ENCODE data around the gene CDC37. TPM values are rescaled to one million over a fixed set of nuclear protein-coding genes. Genes with fewer than 3 reads are reported as not detected.

CDC37 gene
- total RNA-seq, 4 donors from 2014 or later, result 133 to 189 (median 163) TPM

DNA sequence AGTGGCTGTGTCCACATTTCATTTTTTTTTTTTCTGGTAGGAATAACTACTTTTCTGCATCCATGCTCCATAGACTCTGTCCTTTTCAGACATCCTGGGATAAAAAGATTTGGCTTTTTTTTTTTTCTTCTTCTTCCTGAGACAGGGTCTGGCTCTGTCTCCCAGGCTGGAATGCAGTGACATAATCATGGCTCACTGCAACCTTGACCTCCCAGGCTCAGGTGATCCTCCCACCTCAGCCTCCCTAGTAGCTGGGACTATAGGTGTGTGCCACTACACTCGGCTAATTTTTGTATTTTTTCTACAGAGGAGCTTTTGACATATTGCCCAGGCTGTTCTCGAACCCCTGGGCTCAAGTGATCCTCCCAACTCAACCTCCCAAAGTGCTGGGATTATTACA is 59.8 kb downstream of the CDC37 start:
- Histone ChIP-seq H3K27ac (no peak overlapping the region), H3K4me3 (no peak overlapping the region), H3K4me1 (no peaks in the 10 kb centered on the region), H3K36me3 (no peaks in the 10 kb centered on the region), H3K27me3 (no peaks in the 10 kb centered on the region), H3K9me3 (no peaks in the 10 kb centered on the region)
- no peak for TF ChIP-seq POLR2A (IDR thresholded peaks at IDR 0.05)
- TF ChIP-seq, protein P1, sequence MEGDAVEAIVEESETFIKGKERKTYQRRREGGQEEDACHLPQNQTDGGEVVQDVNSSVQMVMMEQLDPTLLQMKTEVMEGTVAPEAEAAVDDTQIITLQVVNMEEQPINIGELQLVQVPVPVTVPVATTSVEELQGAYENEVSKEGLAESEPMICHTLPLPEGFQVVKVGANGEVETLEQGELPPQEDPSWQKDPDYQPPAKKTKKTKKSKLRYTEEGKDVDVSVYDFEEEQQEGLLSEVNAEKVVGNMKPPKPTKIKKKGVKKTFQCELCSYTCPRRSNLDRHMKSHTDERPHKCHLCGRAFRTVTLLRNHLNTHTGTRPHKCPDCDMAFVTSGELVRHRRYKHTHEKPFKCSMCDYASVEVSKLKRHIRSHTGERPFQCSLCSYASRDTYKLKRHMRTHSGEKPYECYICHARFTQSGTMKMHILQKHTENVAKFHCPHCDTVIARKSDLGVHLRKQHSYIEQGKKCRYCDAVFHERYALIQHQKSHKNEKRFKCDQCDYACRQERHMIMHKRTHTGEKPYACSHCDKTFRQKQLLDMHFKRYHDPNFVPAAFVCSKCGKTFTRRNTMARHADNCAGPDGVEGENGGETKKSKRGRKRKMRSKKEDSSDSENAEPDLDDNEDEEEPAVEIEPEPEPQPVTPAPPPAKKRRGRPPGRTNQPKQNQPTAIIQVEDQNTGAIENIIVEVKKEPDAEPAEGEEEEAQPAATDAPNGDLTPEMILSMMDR (IDR thresholded peaks at IDR 0.05 in 4 of 5, conservative IDR thresholded peaks at IDR 0.05 in 1 of 5), result no peak
- ATAC-seq (no peak), DNase-seq (no peak)
- intact Hi-C loops (cut with DNase I; ENCODE audit: low total_unique reads) (no loop called here), in situ Hi-C loops (cut with MboI; ENCODE audit: low sequenced_read_pairs in 4 of 4) (no loop called here)

MicroRNA genes within 50 kb of the gene (microRNA counts, 767-probe panel; counts per million panel counts)
- microRNA hsa-miR-1181, result 356 to 448 counts per million in 2 donors

Small RNA genes within 50 kb of the gene (microRNA-seq; reads per million reads assigned to microRNA genes)
- gene MIR1181 (ENCODE audit: borderline replicate concordance in 2 of 2), result 0 reads per million in 2 donors

Other genes with a start within 250 kb of the CDC37 start
- 10 to 100 TPM; 11.5 to 43.0 (median 17.7) TPM for gene DNMT1, start 208.6 kb downstream of the CDC37 start, total RNA-seq
- 1 to 10 TPM in 2 of 4 donors, under 1 TPM in 2; 0.56 to 2.2 (median 1.1) TPM for gene S1PR2, start 172.2 kb downstream of the CDC37 start, total RNA-seq
- 100 to 1,000 TPM in 1 of 4 donors, 10 to 100 TPM in 3; 68.3 to 112 (median 84.4) TPM for gene MRPL4, start 151.3 kb downstream of the CDC37 start, total RNA-seq
- 10 to 100 TPM in 1 of 4 donors, 1 to 10 TPM in 3; 5.0 to 10.5 (median 7.7) TPM for gene ICAM1, start 132.4 kb downstream of the CDC37 start, total RNA-seq
- gene ICAM4, start 116.6 kb downstream of the CDC37 start, total RNA-seq, result not detected
- gene ICAM5, start 113.6 kb downstream of the CDC37 start, total RNA-seq, result not detected
- gene ZGLP1, start 93.7 kb downstream of the CDC37 start, total RNA-seq, result 1 to 10 TPM in 1 of 4 donors, under 1 TPM in 1, not detected in 2; 0.80 to 3.1 TPM
- 10 to 100 TPM in 3 of 4 donors, 1 to 10 TPM in 1; 9.1 to 32.0 (median 21.9) TPM for gene FDX2, start 87.5 kb downstream of the CDC37 start, total RNA-seq
- 10 to 100 TPM; 10.0 to 15.9 (median 11.8) TPM for gene RAVER1, start 70.0 kb downstream of the CDC37 start, total RNA-seq
- gene ICAM3, start 63.9 kb downstream of the CDC37 start, total RNA-seq, result 1 to 10 TPM; 2.0 to 5.0 (median 3.2) TPM
- 10 to 100 TPM; 32.6 to 58.5 (median 50.9) TPM for gene TYK2, start 23.0 kb downstream of the CDC37 start, total RNA-seq
- gene PDE4A, start 17.0 kb upstream of the CDC37 start, total RNA-seq, result 10 to 100 TPM in 1 of 4 donors, 1 to 10 TPM in 3; 6.4 to 10.1 (median 8.4) TPM
- 100 to 1,000 TPM; 189 to 336 (median 228) TPM for gene KEAP1, start 99.8 kb upstream of the CDC37 start, total RNA-seq
- gene S1PR5, start 113.9 kb upstream of the CDC37 start, total RNA-seq, result not detected
- 100 to 1,000 TPM in 2 of 4 donors, 10 to 100 TPM in 2; 67.6 to 127 (median 96.0) TPM for gene ATG4D, start 140.4 kb upstream of the CDC37 start, total RNA-seq
- gene KRI1, start 162.5 kb upstream of the CDC37 start, total RNA-seq, result 10 to 100 TPM; 16.8 to 24.1 (median 19.9) TPM
- gene CDKN2D, start 165.4 kb upstream of the CDC37 start, total RNA-seq, result 10 to 100 TPM in 3 of 4 donors, 1 to 10 TPM in 1; 7.3 to 18.1 (median 13.4) TPM
- gene AP1M2, start 183.8 kb upstream of the CDC37 start, total RNA-seq, result under 1 TPM in 1 of 4 donors, not detected in 3; 0.32 TPM
- 100 to 1,000 TPM in 2 of 4 donors, 10 to 100 TPM in 2; 51.1 to 168 (median 105) TPM for gene SLC44A2, start 222.0 kb upstream of the CDC37 start, total RNA-seq